NCI-H128 (cell line): ENCODE results near the gene KMT2B.
A peak's percentile ranks its signal among the peaks of the same experiment; 100 is the strongest.
"Not testable (repeated sequence)": the region's sequence is repeated elsewhere in the genome, so short reads cannot be mapped to it uniquely, and the experiment has no call there.

Source experiments
- DNase-seq: peaks from one replicate; lab custom pipeline; 2025; ENCODE audit not compliant: unreplicated experiment; lab: John Stamatoyannopoulos, UW

The KMT2B gene

DNA sequence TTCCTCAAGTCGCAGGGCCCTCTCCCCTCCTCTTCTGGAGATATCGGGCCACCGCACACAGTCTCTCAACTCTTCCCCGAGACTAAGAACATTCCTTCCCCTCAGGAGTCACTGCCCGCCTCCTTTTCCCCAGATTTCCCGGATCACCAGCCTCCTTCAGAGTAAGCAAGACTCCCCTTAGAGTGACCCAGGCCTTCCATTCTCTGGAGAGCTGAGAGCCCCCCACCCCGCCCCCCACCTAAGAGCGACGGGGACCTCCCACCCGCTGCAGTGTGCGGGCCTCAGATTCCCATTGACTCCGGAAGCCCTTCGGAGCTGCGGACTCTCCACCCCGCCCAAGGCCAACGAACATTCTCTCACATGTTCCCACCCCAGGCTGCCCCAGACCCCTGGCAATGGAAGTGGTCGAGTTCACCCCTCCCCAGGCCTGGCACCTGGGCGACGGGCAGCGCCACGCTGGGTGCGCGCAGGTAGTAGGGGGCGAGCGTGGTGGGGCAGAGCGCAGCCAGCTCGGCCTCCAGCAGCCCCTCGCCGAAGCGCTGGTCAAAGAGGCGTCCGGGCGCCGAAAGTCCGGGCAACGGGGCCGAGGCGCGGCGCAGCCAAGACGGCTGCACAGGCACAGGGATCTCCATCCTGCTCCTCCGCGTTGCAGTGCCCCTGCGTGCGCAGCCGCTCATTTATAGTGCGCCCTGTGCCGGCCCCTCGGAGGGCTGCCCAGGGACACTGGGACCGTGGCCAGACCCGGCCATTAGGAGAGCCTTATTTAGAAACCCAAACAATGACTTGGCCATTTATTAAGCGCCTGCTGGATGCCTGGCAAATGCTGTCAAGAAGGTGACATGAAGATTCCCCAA, 38.8 kb downstream of the KMT2B start, which contains the start of gene HSPB6:
TSS of gene HSPB6 (minus strand) at position 653 of the 854 bp plus-strand sequence. CDS start at position 632, 21 bp downstream.
- no peak for DNase-seq

- DNase-seq = peak; percentile 54
These were observed 39.5 kb downstream of the KMT2B start for GRCh38 chr19:35757231-35757748.

DNA sequence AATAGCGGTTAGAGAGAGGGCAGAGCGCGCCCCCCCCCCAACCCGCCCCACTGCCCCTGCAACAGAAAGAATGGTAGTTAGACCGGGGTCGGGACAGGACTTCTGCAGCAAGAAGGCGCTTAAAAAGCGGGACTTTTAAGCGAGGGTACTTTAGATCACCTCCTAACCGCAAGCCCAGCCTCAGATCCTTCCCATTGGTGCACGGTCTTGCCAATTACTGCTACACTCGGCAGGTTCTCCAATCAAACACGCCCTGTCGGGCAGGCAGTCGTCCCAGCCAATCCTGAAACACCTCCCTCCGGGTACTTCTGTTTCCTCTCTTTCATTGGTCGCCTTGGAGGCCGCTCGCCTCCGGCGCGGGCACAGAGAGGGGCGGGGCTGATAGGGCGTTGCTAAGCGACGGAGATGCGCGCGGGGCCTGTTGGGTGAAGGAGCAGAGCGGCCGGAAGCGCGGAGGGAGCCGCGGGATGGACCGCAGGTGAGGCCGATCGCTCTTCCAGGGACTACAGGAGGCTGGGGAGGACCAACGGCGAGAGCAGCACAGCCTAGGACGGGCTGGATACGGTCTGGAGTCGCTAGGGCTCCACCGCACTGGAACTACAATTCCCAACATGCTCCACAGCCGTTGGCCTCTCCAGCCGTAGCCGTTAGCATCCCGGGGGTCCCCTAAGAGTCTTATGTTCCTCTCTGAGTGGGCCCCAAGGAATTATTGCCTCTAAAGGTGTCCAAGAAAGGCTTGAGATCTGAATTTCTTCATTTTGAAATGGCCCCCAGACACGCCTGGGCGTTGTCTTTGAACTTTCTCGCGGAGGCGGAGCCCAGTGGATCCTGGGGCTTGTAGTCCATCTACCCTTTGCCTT, 40.2 kb downstream of the KMT2B start, which contains the start of gene PROSER3:
TSS of gene PROSER3 (plus strand) at position 428 of the 860 bp plus-strand sequence. CDS start at position 468, 40 bp downstream.
- DNase-seq = peak; percentile 98

DNA sequence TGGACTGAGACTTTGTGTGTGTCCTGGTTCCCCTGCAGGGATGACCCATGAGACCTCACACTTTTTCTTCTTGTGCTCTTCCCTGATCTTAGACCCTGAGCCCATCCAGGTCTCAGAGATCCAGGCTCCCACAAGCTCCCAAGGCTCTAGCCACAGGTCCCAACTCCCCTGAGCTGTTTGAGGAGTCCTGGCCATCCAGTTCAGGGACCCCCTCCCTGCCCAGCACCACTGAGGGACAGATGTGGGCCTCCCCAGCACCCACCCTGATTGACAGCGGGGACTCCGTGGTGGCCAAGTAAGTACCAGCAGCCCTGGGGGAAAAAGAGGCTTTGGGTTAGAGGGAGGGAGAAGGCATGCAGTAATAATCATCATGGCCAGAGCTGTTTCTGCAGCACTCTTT, 41.9 kb downstream of the KMT2B start:
- DNase-seq = no peak

GRCh38 chr19:35760711-35761349, 43.0 kb downstream of the KMT2B start:
- DNase-seq = no peak

DNA sequence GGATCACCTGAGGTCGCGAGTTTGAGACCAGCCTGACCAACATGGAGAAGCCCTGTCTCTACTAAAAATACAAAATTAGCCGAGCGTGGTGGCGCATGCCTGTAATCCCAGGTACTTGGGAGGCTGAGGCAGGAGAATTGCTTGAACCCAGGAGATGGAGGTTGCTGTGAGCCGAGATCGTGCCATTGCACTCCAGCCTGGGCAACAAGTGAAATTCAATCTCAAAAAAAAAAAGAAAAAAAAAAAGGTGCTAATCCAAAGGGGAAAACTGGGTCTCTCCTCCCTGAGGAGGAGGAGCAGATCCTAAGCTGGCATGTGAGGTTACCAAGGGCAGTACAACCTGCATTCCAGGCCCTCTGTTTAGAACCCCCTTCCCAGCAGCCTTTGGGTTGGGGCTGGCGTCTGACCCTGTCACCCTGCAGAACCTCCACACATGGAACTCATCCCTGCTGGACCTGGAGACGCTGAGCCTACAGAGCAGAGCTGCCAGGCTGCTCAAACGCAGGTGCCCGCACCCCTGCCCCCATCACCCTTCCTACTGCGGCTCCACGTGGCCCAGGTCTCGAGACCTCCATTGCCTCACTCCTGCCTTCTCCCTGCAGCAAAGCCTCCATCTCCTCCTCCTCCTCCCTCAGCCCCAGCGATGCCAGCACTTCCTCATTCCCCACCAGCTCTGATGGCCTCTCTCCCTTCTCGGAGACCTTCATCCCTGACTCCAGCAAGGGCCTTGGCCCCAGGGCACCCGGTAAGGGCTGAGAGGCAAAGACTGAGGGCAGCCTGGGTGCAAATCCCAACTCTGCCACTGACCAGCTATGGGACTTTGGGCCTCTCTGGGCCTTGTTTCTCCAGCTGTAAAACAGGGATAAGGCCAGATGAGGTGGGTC, 46.9 kb downstream of the KMT2B start:
- no peak for DNase-seq

DNA sequence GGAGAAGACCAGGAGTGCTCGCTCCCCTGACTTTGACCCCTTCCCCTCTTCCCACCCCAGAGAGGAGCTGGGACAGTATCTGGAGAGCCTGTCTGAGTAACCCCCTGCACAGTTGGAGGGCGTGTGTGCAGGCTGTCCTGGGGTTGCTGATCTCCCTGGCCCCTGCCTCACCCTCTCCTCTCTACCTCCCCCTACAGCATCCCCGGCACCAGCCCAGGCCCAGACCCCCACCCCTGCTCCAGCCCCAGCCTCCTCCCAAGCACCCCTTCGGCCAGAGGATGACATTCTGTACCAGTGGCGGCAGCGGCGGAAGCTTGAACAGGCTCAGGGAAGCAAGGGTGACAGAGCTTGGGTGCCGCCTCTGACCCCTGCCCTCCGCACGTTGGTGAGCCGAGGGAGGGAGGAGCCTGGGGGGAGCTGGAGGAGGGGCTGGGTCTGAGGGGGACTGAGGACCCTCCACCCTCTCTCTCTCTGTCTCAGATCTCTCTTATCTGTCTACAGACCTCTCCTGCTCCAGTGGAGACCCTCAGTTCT, 48.8 kb downstream of the KMT2B start:
- DNase-seq = no peak

DNA sequence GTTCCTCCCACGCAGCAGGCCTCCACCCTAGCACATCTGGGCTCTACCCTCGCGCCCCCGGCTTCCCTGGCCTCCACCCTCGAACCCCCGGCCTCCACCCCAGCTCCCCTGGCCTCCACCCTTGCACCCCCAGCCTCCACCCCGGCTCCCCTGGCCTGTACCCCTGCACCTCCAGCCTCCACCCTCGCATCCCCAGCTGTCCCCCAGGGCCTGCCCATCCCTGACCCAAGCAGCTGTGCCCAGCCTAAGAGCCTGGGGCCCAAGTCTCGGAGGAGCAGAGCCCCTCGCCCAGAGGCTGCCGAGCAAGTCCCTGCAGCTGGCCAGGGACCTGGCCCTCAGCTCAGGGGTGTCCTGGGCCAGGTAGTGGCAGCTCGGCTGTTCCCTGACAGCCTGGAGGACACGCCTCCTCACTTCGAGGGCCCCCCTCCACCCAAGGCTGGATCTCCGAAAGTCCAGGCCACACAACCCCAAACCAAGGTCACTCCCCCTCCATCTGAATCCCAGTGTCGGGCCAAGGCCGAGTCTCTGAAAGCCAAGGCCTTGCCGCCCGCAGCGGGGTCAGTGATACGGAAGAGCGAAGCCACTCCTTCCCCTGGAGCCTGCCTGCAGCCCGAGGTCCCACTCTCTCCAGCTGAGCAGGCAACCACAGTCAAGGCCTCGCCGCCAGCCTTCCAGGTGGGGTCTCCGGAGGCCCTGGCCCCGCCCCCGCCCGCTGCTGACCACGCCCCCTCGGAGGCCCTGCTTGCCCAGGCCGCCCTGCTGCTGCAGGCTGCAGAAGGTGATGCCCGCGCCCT, 49.7 kb downstream of the KMT2B start:
- DNase-seq = no peak

DNA sequence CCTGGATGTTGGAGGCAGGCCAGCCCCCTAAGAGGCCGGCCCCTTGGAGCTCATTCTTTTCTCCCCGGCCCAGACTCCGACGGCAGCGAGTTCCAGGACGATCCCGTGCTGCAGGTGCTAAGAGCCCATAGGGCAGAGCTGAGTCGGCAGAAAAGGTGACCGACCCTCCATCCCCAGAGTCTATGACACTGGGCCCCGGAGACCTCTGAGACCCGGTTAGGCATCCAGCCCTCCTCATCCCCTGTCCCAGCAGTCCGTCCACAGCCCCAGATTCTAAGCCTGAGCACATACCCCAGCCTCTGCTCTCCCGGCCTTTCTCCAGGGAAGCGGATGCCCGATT, 50.2 kb downstream of the KMT2B start:
- no peak for DNase-seq

DNA sequence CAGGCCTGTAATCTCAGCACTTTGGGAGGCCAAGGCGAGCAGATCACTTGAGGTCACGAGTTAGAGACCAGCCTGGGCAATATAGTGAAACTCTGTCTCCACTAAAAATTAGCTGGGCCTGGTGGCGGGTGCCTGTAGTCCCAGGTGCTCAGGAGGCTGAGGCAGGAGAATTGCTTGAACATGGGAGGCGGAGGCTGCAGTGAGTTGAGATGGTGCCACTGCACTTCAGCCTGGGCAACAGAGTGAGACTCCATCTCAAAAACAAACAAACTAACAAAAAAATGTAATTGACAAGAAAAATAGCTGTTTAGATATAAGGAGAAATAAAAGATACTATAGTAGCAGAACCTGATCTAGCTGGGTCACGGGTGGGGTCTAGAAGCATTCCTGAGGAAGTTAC, 54.6 kb downstream of the KMT2B start:
- DNase-seq = not testable (repeated sequence)

GRCh38 chr19:35773020-35773806, 55.4 kb downstream of the KMT2B start:
- no peak for DNase-seq

GRCh38 chr19:35774274-35775045, 56.7 kb downstream of the KMT2B start:
- DNase-seq = no peak

DNA sequence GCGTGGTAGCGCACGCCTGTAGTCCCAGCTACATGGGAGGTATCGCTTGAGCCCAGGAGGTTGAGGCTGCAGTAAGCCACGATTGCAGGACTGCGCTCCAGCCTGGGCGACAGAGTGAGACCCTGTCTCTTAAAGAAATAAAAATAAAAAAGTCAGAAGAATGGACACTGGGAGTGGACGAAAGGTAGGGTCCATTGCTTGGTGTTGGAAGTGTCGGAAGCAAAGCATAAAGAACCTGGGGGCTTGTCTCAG, 57.2 kb downstream of the KMT2B start:
- no peak for DNase-seq

DNA sequence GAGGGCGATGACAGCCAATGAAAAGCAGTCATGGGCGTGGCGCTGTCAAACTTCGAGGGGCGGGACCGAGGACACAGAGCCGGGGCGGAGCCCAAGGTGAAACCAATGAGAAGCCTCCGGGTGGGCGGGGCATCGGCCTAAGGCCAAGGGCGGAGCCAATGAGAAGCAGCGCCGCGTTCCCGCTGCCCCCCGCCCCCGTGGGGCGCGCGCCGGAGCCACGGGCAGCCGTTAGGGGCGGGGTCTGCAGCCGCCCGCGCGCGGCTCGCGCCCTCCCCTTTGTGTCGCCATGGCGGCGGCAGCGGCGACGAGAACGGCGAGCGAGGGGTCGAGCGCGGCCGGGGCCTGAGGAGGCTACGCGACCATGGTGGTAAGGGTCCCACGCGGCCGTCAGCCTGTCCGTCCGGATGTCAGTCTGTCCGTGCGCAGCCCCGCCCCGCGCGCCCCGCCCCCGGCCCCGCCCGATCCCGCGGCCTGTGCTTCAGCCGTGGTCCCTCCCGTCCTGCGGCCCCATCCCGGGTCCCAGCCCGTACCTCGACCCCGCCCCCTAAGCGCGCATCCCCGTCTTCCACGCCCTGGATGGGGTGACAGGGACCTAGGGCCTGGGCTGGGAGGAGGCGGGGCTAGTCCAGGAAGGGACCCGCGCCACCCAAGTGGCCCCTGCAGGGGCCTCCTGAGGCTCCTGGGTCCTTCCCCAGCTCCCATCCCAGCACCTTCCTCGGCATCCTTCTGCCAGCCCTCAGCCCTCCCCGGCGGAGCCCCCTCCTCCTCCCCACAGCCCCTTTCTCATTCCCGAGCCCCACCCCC, 57.7 kb downstream of the KMT2B start, which contains the start of gene ARHGAP33:
TSS of gene ARHGAP33 (plus strand) at position 267 of the 804 bp plus-strand sequence. CDS start at position 362, 95 bp downstream.
- peak; percentile 99 for DNase-seq

DNA sequence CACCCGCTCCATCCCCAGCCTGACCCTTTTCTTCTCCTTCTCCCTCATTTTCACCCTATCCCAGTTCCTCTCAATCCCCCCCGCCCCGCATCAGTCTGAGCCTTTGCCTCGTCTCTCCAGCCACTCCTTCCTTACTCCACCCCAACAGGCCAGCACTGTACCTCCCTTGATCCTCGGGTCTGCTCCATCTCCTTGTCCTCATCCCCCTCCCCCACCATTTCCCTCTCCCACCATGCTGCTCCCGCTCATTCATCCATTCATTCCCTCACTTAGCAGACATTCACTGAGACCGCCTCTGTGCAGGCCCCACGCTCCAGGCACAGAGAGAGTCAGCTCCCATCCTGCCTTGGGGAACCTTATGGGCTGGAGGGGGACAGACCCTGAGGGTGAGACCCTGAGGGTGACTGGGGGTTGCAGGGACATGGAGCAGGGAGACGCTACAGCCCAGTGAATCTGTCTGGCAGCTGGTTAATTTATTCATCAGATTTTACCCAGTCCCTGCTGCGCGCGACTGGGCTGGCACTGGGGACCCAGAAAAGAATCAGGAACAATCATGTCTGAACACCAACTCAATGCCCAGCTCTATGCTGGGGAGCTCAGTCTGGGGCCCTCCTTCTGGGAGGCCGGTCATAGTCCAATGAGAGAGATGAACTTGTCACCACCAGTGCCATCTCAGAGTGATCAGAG, 58.4 kb downstream of the KMT2B start:
- DNase-seq = no peak

DNA sequence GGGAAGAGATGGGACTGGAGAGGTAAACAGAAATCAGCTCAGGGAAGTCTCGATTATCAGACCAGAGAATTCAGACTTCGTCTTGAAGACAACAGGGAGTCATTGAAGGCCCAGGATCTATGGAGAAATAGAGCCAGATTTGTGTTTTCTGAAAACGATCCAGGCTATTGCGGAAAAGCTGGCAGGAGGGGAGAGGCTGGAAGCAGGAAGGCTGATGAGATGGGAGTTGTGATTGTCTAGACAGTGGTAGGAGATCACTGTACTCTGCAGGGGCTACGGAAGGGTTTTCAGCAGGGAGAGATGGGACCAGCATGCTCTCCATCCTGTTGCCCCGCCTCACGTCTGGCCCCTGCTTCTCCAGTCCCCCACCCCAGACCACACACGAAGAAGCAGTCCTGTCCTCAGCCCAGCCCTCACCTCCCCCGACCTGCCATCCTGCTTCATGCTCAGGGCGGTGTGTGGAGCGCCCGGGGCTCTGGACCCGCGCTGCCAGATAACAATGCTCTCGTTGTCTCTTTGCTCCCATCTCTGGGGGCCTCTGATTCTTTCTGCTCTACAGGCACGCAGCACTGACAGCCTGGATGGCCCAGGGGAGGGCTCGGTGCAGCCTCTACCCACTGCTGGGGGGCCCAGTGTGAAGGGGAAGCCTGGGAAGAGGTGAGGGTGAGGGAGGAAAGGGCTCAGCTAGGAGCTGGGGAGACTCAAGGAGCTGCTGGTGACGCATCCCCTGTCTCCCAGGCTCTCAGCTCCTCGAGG, 59.5 kb downstream of the KMT2B start:
- no peak for DNase-seq
